Testis (tissue), 3 donors: ENCODE measurements around the gene CMTM8. TPM values are rescaled to one million over a fixed set of nuclear protein-coding genes. Genes with fewer than 3 reads are reported as not detected.

Experiments used
- DNase-seq: peaks from one replicate; pipeline ENCODE4 v3.0.0-alpha.2; 2019
- H3K27ac ChIP-seq, 2 donors: fragments of 200-600 bp; sonication (generic); one replicate each; pipeline ENCODE4 v1.5.1; 2019
- H3K27me3 ChIP-seq: fragments of 200-600 bp; sonication (generic); one replicate; pipeline ENCODE4 v1.5.1; 2019
- H3K36me3 ChIP-seq: fragments of 200-600 bp; sonication (generic); one replicate; pipeline ENCODE4 v1.5.1; 2017; ENCODE audit warnings: low read depth; ENCODE audit errors: missing control alignments
- H3K4me1 ChIP-seq: fragments of 200-600 bp; sonication (generic); one replicate; pipeline ENCODE4 v1.5.1; 2019
- H3K4me3 ChIP-seq, 2 donors: fragments of 200-600 bp; sonication (generic); one replicate each; pipeline ENCODE4 v1.5.1; 2017 to 2019
- H3K9me3 ChIP-seq: fragments of 200-600 bp; sonication (generic); one replicate; pipeline ENCODE4 v1.5.1; 2017
- POLR2A ChIP-seq: fragments of 450-650 bp; IDR thresholded peaks from one replicate; pipeline ENCODE4 v1.6.1; 2017; ENCODE audit warnings: antibody characterized with exemption, mild to moderate bottlenecking, moderate library complexity
- WGBS, 2 donors: methylation state at CpG; one replicate each; pipeline ENCODE4 v1.1.5; 2018; 5-methylcytosine and 5-hydroxymethylcytosine counted together
- intact Hi-C: fragments of 100-400 bp; cut with DNase I; formaldehyde crosslinking; loops from one replicate; pipeline ENCODE4 v1.15.1; 2023; ENCODE audit warnings: low total_unique reads
- polyA plus RNA-seq: library from polyadenylated mRNA; stranded (reverse); fragments of 350-450 nt; fragmentation: Illumina TruSeq; extraction: RNeasy Lipid Tissue Mini Kit (QIAGEN cat#74804); gene quantifications from one replicate; pipeline ENCODE4 v1.2.3, GENCODE V29; 2014; ENCODE audit warnings: low read depth, low replicate concordance; ENCODE audit not compliant: insufficient read depth
- total RNA-seq, 2 donors: library from RNA; depleted of rRNA; stranded (reverse); fragments of >200 nt; gene quantifications; one replicate each; pipeline ENCODE4 v1.2.3, GENCODE V29; 2016
- TF ChIP-seq, protein P1 (sequence below), 3 experiments: fragments of 450-650 bp in 2 of 3; fragments of 200-600 bp in 1 of 3; sonication (generic) in 1 of 3; IDR thresholded peaks; one replicate each; pipeline ENCODE4 v1.5.1; 2016 to 2019; ENCODE audit warnings: antibody characterized with exemption in 3 of 3, mild to moderate bottlenecking in 2 of 3, moderate library complexity in 1 of 3

The CMTM8 gene
- total and polyA plus RNA-seq, 3 donors from 2014 or later = 1.8 to 6.8 (median 2.5) TPM

DNA sequence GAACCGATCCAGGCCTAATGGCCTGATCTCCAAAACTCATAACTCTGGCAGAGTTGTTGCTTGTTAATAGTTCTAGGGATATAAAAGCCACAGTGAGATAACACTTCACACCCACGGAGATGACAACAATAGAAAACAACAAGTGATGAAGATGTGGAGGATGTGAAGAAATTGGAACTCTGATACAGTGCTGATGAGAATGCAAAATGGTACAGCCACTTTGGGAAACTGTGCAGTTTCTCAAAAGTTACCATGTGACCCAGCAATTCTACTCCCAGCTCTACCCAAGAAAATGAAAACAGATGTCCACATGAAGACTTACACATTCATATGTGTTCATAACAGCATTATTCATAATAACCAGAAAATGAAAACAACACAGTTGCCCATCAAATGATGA is 157.0 kb downstream of the CMTM8 start:
- WGBS, 2 donors = 68 to 77% methylated on average over 2 of the region's 2 CpGs
- H3K27ac ChIP-seq = no peak overlapping the region
- no peak overlapping the region for H3K4me3 ChIP-seq
- TF ChIP-seq, protein P1, sequence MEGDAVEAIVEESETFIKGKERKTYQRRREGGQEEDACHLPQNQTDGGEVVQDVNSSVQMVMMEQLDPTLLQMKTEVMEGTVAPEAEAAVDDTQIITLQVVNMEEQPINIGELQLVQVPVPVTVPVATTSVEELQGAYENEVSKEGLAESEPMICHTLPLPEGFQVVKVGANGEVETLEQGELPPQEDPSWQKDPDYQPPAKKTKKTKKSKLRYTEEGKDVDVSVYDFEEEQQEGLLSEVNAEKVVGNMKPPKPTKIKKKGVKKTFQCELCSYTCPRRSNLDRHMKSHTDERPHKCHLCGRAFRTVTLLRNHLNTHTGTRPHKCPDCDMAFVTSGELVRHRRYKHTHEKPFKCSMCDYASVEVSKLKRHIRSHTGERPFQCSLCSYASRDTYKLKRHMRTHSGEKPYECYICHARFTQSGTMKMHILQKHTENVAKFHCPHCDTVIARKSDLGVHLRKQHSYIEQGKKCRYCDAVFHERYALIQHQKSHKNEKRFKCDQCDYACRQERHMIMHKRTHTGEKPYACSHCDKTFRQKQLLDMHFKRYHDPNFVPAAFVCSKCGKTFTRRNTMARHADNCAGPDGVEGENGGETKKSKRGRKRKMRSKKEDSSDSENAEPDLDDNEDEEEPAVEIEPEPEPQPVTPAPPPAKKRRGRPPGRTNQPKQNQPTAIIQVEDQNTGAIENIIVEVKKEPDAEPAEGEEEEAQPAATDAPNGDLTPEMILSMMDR (IDR thresholded peaks at IDR 0.05) = no peak
- no peak for TF ChIP-seq POLR2A
- intact Hi-C loops = no loop called here
- H3K27me3 ChIP-seq = no peaks in the 10 kb centered on the region
- H3K4me1 ChIP-seq = peaks cover 7% of the 10 kb centered on the region
- no peak for DNase-seq
- no peaks in the 10 kb centered on the region for H3K9me3 ChIP-seq
- H3K36me3 ChIP-seq = no peaks in the 10 kb centered on the region

DNA sequence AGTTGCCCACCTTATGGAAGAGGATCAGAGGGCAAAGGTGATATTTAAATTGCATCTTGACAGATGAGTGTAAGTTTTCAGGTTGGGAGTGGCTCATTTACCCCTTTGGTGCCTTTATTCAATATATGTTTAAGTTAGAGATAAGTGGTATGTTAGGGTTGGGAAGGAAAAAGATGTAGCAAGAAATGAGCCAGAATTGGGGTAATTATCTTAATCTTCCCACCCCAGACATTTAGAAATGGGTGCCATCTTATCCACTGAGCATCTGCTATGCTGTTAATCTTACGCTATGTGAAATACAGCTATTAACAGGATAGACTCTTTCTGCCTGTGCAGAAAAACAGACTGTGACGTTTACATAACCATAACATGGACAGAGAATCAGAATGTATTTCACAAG is 159.5 kb downstream of the CMTM8 start:
- Histone ChIP-seq H3K36me3 (no peaks in the 10 kb centered on the region), H3K9me3 (no peaks in the 10 kb centered on the region), H3K4me3 (no peak overlapping the region), H3K4me1 (peaks cover 10% of the 10 kb centered on the region), H3K27me3 (no peaks in the 10 kb centered on the region), H3K27ac (no peak overlapping the region)
- no peak for TF ChIP-seq POLR2A
- TF ChIP-seq, protein P1 (IDR thresholded peaks at IDR 0.05) = no peak
- DNase-seq = no peak
- intact Hi-C loops = no loop called here
- 69% methylated on average over 2 of the region's 2 CpGs for WGBS, 2 donors

DNA sequence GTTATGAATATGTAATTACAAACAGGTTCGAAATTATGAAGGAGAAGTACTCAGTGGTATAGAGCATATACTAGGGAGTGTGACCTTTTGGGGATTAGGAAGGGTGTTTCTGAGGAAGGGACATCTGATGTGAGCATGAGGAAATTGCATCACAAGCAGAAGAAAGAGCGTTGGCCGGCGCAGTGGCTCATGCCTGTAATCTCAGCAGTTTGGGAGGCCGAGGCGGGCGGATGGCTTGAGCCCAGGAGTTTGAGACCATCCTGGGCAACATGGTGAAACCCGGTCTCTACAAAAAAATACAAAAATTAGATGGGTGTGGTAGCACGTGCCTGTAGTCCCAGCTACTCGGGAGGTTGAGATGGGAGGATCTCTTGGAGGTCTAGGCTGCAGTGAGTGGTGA is 160.1 kb downstream of the CMTM8 start:
- Histone ChIP-seq H3K36me3 (no peaks in the 10 kb centered on the region), H3K4me3 (no peak overlapping the region), H3K9me3 (no peaks in the 10 kb centered on the region), H3K4me1 (peaks cover 8% of the 10 kb centered on the region), H3K27me3 (no peaks in the 10 kb centered on the region), H3K27ac (no peak overlapping the region)
- no peak for TF ChIP-seq POLR2A
- TF ChIP-seq, protein P1 (IDR thresholded peaks at IDR 0.05) = no peak
- DNase-seq = no peak
- intact Hi-C loops = no loop called here
- WGBS, 2 donors = 76% methylated on average over 10 of the region's 10 CpGs

DNA sequence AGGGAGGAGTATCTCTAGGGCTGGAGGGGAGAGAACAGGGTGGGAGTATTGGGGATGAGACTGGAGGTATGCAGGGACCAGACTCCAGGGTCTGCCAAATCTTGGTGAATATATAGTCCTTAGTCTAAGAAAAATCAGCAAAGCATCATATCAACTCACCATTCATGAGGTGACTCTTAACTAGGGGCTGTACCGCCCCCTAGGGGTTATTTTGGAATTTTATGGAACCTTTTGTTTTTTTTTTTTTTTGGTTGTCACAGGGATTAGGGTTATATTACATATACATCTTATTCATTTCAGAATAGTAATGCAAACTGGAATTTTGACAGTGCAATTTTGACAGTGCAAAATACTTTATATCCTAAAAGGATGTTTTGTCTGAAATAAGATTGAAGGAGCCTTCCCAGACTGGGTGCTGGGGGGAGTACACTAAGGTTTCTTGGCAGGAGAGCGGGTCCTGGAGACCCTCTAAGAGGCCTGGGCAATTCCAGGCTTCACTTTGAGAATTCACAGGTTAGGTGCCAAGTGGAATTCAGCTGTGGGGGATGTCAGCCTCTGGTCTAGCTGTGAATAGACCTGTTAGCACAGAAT is 160.6 kb downstream of the CMTM8 start:
- no peak for DNase-seq
- Histone ChIP-seq H3K9me3 (no peaks in the 10 kb centered on the region), H3K4me1 (peaks cover 8% of the 10 kb centered on the region), H3K36me3 (no peaks in the 10 kb centered on the region), H3K27me3 (no peaks in the 10 kb centered on the region), H3K27ac (no peak overlapping the region), H3K4me3 (no peak overlapping the region)
- no peak for TF ChIP-seq POLR2A
- TF ChIP-seq, protein P1 (IDR thresholded peaks at IDR 0.05) = peak in 2 of 3 experiments; percentile 14 to 66
- WGBS, 2 donors = 32 to 65% methylated on average over 2 of the region's 2 CpGs
- intact Hi-C loops = no loop called here

DNA sequence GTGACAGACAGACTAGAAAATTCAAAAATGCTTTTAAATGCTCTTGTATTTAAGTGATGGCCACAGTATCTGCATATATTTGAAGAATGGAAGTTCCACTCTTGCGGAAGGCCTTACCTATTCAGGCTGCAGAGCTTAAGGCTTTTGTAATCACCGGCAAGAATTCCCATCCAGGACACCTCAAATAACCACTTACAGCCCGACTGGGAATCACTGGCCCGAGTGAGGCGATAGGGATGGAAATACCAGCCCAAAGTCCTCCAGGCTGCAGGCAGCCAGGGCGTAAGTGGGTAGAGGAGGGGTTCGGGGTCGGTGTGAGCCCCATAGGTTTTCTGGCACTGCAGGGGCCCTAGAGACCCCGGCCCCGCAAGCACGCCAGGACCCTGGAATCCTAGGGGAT is 162.6 kb downstream of the CMTM8 start:
- Histone ChIP-seq H3K36me3 (no peaks in the 10 kb centered on the region), H3K27me3 (no peaks in the 10 kb centered on the region), H3K27ac (peak overlapping the region; percentile 70 to 86), H3K9me3 (no peaks in the 10 kb centered on the region), H3K4me3 (peak overlapping the region; percentile 41 to 65), H3K4me1 (peaks cover 8% of the 10 kb centered on the region)
- WGBS, 2 donors = 10 to 15% methylated on average over 10 to 11 of the region's 11 CpGs
- TF ChIP-seq, protein P1 (IDR thresholded peaks at IDR 0.05) = no peak
- no peak for TF ChIP-seq POLR2A
- no peak for DNase-seq
- intact Hi-C loops = no loop called here
